HEK293 (cell line): ENCODE results near the gene HEMK1.

Experiments used
- CTCF ChIA-PET: fragments of 350-600 bp; formaldehyde crosslinking; extraction: SDS; loops from one replicate; lab custom pipeline; 2021; ENCODE audit warnings: antibody characterized with exemption; lab: Yijun Ruan, JAX
- POLR2A ChIA-PET: fragments of 300-600 bp; formaldehyde crosslinking; extraction: SDS; loops from one replicate; lab custom pipeline; 2020; ENCODE audit warnings: antibody characterized with exemption, inconsistent platforms; lab: Yijun Ruan, JAX
- H3K27ac ChIP-seq: fragments of 200-500 bp; sonication (Bioruptor generic); 2 replicates; pipeline ENCODE4 v1.5.1; 2014; ENCODE audit warnings: low read depth, low read length, control low read depth, inconsistent platforms; ENCODE audit errors: extremely low read depth
- H3K36me3 ChIP-seq, 2 experiments: fragments of 200-500 bp in 1 of 2; sonication (Bioruptor generic) in 1 of 2; 1 replicate in 1 of 2; 2 replicates in 1 of 2; pipeline ENCODE4 v1.5.1; 2014 to 2017; ENCODE audit warnings: inconsistent platforms in 2 of 2, low read length in 2 of 2; ENCODE audit not compliant: control insufficient read depth in 2 of 2, insufficient read depth in 1 of 2
- H3K4me1 ChIP-seq: fragments of 200-500 bp; sonication (Bioruptor generic); 2 replicates; pipeline ENCODE4 v1.5.1; 2014; ENCODE audit warnings: mild to moderate bottlenecking, low read length, inconsistent platforms; ENCODE audit not compliant: control insufficient read depth, insufficient read depth
- H3K4me3 ChIP-seq: 2 replicates; pipeline ENCODE4 v1.5.1; 2011; ENCODE audit warnings: low read depth, mild to moderate bottlenecking, control low read depth, low read length, moderate library complexity
- H3K9me3 ChIP-seq: fragments of 200-500 bp; sonication (Bioruptor generic); 2 replicates; pipeline ENCODE4 v1.5.1; 2014; ENCODE audit warnings: low read depth, low read length, inconsistent platforms; ENCODE audit not compliant: control insufficient read depth, insufficient read depth
- BCL11B ChIP-seq: fragments of 450-650 bp; formaldehyde crosslinking; IDR thresholded peaks from 2 replicates; pipeline ENCODE4 v1.5.1; 2016; ENCODE audit warnings: low read depth, missing biosample characterization, missing genetic modification characterization
- EGR2 ChIP-seq: fragments of 450-650 bp; formaldehyde crosslinking; IDR thresholded peaks from 2 replicates; pipeline ENCODE4 v1.5.1; 2016; ENCODE audit warnings: low read depth, missing biosample characterization, missing genetic modification characterization
- SCRT2 ChIP-seq: fragments of 450-650 bp; formaldehyde crosslinking; IDR thresholded peaks from 2 replicates; pipeline ENCODE4 v1.5.1; 2016; ENCODE audit warnings: missing biosample characterization, missing genetic modification characterization
- SP7 ChIP-seq: fragments of 450-650 bp; formaldehyde crosslinking; IDR thresholded peaks from 2 replicates; pipeline ENCODE4 v1.5.1; 2016; ENCODE audit warnings: missing biosample characterization, missing genetic modification characterization
- ZFHX2 ChIP-seq: fragments of 450-650 bp; formaldehyde crosslinking; conservative IDR thresholded peaks from 2 replicates; pipeline ENCODE4 v1.5.1; 2016; ENCODE audit warnings: missing biosample characterization, missing genetic modification characterization
- ZNF146 ChIP-seq: fragments of 450-650 bp; formaldehyde crosslinking; IDR thresholded peaks from 2 replicates; pipeline ENCODE4 v1.5.1; 2016; ENCODE audit warnings: missing biosample characterization, missing genetic modification characterization
- ZNF391 ChIP-seq: fragments of 450-650 bp; formaldehyde crosslinking; IDR thresholded peaks from 2 replicates; pipeline ENCODE4 v1.5.1; 2016; ENCODE audit warnings: low read depth, missing biosample characterization, missing genetic modification characterization, borderline replicate concordance
- ZNF433 ChIP-seq: fragments of 450-650 bp; formaldehyde crosslinking; IDR thresholded peaks from 2 replicates; pipeline ENCODE4 v1.5.1; 2016; ENCODE audit warnings: missing biosample characterization, missing genetic modification characterization, low read depth
- ZNF501 ChIP-seq: fragments of 450-650 bp; formaldehyde crosslinking; IDR thresholded peaks from 2 replicates; pipeline ENCODE4 v1.5.1; 2016; ENCODE audit warnings: missing biosample characterization, missing genetic modification characterization
- ZNF530 ChIP-seq: fragments of 450-650 bp; formaldehyde crosslinking; IDR thresholded peaks from 2 replicates; pipeline ENCODE4 v1.5.1; 2016; ENCODE audit warnings: low read depth, missing biosample characterization, missing genetic modification characterization
- ZNF555 ChIP-seq: fragments of 450-650 bp; formaldehyde crosslinking; conservative IDR thresholded peaks from 2 replicates; pipeline ENCODE4 v1.5.1; 2017; ENCODE audit warnings: missing biosample characterization, mild to moderate bottlenecking, missing genetic modification characterization, inconsistent platforms
- ZNF600 ChIP-seq: fragments of 450-650 bp; formaldehyde crosslinking; IDR thresholded peaks from 2 replicates; pipeline ENCODE4 v1.5.1; 2016; ENCODE audit warnings: missing biosample characterization, missing genetic modification characterization
- ZNF629 ChIP-seq: fragments of 450-650 bp; formaldehyde crosslinking; IDR thresholded peaks from 2 replicates; pipeline ENCODE4 v1.5.1; 2017; ENCODE audit warnings: missing biosample characterization, missing genetic modification characterization
- ZNF707 ChIP-seq: fragments of 450-650 bp; formaldehyde crosslinking; IDR thresholded peaks from 2 replicates; pipeline ENCODE4 v1.5.1; 2016; ENCODE audit warnings: missing biosample characterization, missing genetic modification characterization
- ZNF768 ChIP-seq: fragments of 450-650 bp; formaldehyde crosslinking; IDR thresholded peaks from 2 replicates; pipeline ENCODE4 v1.5.1; 2018; ENCODE audit warnings: missing biosample characterization, mild to moderate bottlenecking, missing genetic modification characterization
- ZNF837 ChIP-seq: fragments of 450-650 bp; formaldehyde crosslinking; IDR thresholded peaks from 2 replicates; pipeline ENCODE4 v1.5.1; 2016; ENCODE audit warnings: missing biosample characterization, missing genetic modification characterization
- ZSCAN23 ChIP-seq: fragments of 450-650 bp; formaldehyde crosslinking; IDR thresholded peaks from 2 replicates; pipeline ENCODE4 v1.5.1; 2016; ENCODE audit warnings: missing biosample characterization, missing genetic modification characterization
- TF ChIP-seq, protein P1 (sequence below): fragments of 450-650 bp; formaldehyde crosslinking; optimal IDR thresholded peaks from 2 replicates; pipeline ENCODE3; 2016; ENCODE audit warnings: missing biosample characterization, mild to moderate bottlenecking, missing genetic modification characterization
- TF ChIP-seq, protein P2 (sequence below): fragments of 450-650 bp; formaldehyde crosslinking; IDR thresholded peaks from 2 replicates; pipeline ENCODE4 v1.5.1; 2016; ENCODE audit warnings: missing biosample characterization, missing genetic modification characterization
- TF ChIP-seq, protein P3 (sequence below): fragments of 450-650 bp; formaldehyde crosslinking; IDR thresholded peaks from 2 replicates; pipeline ENCODE4 v1.5.1; 2016; ENCODE audit warnings: missing biosample characterization, missing genetic modification characterization
- TF ChIP-seq, protein P4 (sequence below): fragments of 450-650 bp; IDR thresholded peaks from 2 replicates; pipeline ENCODE4 v1.5.1; 2018; ENCODE audit warnings: missing biosample characterization, missing genetic modification characterization

The HEMK1 gene

GRCh38 chr3:50637945-50638344 is 68.6 kb downstream of the HEMK1 start:
- CTCF ChIA-PET, result no interaction called here
- no peak overlapping the region for H3K27ac ChIP-seq
- peak; percentile 89 for TF ChIP-seq EGR2 (tag by site-specific recombination)
- TF ChIP-seq, protein P1, sequence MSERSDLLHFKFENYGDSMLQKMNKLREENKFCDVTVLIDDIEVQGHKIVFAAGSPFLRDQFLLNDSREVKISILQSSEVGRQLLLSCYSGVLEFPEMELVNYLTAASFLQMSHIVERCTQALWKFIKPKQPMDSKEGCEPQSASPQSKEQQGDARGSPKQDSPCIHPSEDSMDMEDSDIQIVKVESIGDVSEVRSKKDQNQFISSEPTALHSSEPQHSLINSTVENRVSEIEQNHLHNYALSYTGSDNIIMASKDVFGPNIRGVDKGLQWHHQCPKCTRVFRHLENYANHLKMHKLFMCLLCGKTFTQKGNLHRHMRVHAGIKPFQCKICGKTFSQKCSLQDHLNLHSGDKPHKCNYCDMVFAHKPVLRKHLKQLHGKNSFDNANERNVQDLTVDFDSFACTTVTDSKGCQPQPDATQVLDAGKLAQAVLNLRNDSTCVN (tag by site-specific recombination), result no peak
- peak; percentile 37; the same call in 1 of the 2 replicates for TF ChIP-seq ZNF600 (tag by site-specific recombination)
- TF ChIP-seq SCRT2 (tag by site-specific recombination), result 0 out of 2 replicates have a peak, but pooled peaks have one; percentile 37
- TF ChIP-seq ZFHX2, result peak; percentile 78

DNA sequence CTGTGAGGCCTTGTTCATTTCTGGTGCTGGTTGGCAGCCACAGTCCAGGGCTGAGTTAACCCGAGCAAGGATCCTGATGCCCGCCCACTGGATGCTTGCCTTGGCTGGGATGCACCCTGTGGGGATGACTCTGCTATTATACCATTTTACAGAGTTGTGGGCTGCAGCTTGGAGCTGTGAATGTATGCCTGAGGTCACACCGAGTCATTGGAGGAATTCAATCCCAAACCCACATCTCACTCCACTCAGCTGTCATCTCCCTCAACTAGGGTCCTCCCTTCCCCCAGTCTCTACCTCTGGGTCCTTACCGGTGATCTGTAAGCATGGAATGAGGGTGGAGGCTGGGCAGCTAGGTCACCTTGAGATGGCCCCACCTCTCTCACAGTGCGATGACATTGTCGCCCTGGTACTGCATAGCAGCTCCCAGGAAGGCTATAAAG is 69.8 kb downstream of the HEMK1 start:
- Histone ChIP-seq H3K4me1 (no peaks in the 10 kb centered on the region), H3K9me3 (no peaks in the 10 kb centered on the region), H3K36me3 (peaks cover 0 to 29% of the 10 kb centered on the region in 2 experiments; a peak in 1 of 3 replicates), H3K4me3 (no peak overlapping the region)
- CTCF ChIA-PET, result interaction anchor here (0.6 to 1.0 kb wide), 2 partner anchors 12 to 463 kb away, joined by 3 read pairs; no protein-coding TSS in a partner anchor
- TF ChIP-seq ZFHX2 (peak; percentile 68), EGR2 (tag by site-specific recombination) (peak; percentile 70), ZNF837 (tag by site-specific recombination) (no peak)
- TF ChIP-seq, all 188 proteins: peak for 2
- POLR2A ChIA-PET, result no interaction called here
- no peak overlapping the region for H3K27ac ChIP-seq

More at GRCh38 chr3:50637945-50638344, 68.6 kb downstream of the HEMK1 start:
- POLR2A ChIA-PET, result no interaction called here
- H3K4me1 ChIP-seq, result no peaks in the 10 kb centered on the region
- H3K4me3 ChIP-seq, result no peak overlapping the region
- H3K36me3 ChIP-seq, result peaks cover 0 to 18% of the 10 kb centered on the region in 2 experiments; a peak in 1 of 3 replicates
- H3K9me3 ChIP-seq, result no peaks in the 10 kb centered on the region

- POLR2A ChIA-PET, result no interaction called here
- Histone ChIP-seq H3K9me3 (no peaks in the 10 kb centered on the region), H3K27ac (no peak overlapping the region), H3K36me3 (peaks cover 0 to 61% of the 10 kb centered on the region in 2 experiments; a peak in 1 of 3 replicates), H3K4me3 (no peak overlapping the region), H3K4me1 (no peaks in the 10 kb centered on the region)
- TF ChIP-seq, protein P2, sequence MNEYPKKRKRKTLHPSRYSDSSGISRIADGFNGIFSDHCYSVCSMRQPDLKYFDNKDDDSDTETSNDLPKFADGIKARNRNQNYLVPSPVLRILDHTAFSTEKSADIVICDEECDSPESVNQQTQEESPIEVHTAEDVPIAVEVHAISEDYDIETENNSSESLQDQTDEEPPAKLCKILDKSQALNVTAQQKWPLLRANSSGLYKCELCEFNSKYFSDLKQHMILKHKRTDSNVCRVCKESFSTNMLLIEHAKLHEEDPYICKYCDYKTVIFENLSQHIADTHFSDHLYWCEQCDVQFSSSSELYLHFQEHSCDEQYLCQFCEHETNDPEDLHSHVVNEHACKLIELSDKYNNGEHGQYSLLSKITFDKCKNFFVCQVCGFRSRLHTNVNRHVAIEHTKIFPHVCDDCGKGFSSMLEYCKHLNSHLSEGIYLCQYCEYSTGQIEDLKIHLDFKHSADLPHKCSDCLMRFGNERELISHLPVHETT (tag by site-specific recombination), result no peak
- TF ChIP-seq ZNF629 (tag by site-specific recombination), result no peak
- TF ChIP-seq ZNF707 (tag by site-specific recombination), result no peak
- no peak for TF ChIP-seq ZNF501 (tag by site-specific recombination)
- no peak for TF ChIP-seq ZNF768 (tag by site-specific recombination)
- TF ChIP-seq ZNF433 (tag by site-specific recombination), result no peak
- TF ChIP-seq, protein P3, sequence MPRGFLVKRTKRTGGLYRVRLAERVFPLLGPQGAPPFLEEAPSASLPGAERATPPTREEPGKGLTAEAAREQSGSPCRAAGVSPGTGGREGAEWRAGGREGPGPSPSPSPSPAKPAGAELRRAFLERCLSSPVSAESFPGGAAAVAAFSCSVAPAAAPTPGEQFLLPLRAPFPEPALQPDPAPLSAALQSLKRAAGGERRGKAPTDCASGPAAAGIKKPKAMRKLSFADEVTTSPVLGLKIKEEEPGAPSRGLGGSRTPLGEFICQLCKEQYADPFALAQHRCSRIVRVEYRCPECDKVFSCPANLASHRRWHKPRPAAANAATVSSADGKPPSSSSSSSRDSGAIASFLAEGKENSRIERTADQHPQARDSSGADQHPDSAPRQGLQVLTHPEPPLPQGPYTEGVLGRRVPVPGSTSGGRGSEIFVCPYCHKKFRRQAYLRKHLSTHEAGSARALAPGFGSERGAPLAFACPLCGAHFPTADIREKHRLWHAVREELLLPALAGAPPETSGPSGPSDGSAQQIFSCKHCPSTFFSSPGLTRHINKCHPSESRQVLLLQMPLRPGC (tag by site-specific recombination), result no peak
- no peak for TF ChIP-seq SP7 (tag by site-specific recombination)
- no peak for TF ChIP-seq ZNF146
- TF ChIP-seq BCL11B (tag by site-specific recombination), result no peak
- no peak for TF ChIP-seq ZNF530 (tag by site-specific recombination)
- TF ChIP-seq, protein P4, sequence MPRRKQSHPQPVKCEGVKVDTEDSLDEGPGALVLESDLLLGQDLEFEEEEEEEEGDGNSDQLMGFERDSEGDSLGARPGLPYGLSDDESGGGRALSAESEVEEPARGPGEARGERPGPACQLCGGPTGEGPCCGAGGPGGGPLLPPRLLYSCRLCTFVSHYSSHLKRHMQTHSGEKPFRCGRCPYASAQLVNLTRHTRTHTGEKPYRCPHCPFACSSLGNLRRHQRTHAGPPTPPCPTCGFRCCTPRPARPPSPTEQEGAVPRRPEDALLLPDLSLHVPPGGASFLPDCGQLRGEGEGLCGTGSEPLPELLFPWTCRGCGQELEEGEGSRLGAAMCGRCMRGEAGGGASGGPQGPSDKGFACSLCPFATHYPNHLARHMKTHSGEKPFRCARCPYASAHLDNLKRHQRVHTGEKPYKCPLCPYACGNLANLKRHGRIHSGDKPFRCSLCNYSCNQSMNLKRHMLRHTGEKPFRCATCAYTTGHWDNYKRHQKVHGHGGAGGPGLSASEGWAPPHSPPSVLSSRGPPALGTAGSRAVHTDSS (tag by site-specific recombination), result no peak
- no peak for TF ChIP-seq ZNF555
- TF ChIP-seq ZSCAN23 (tag by site-specific recombination), result no peak
- no peak for TF ChIP-seq ZNF391 (tag by site-specific recombination)
- CTCF ChIA-PET, result no interaction called here
Measured at GRCh38 chr3:50642382-50642781, 73.1 kb downstream of the HEMK1 start.
